Cardiac fibroblast (primary cell): ENCODE data around the gene ATP5F1E.

Experiments used
- DNase-seq, 2 donors: peaks; one replicate each; pipeline versions ENCODE4 v3.0.0 to v3.0.0-alpha.2; 2010; ENCODE audit warnings: low read depth in 2 of 2
- H3K4me3 ChIP-seq, 2 donors: replicated peaks in 1 of 2; 1 replicate in 1 of 2; 2 replicates in 1 of 2; pipeline ENCODE4 v1.5.1; 2011; ENCODE audit warnings: low read depth in 2 of 2, low read length in 2 of 2, mild to moderate bottlenecking in 2 of 2, moderate library complexity in 1 of 2
- TF ChIP-seq, protein P1 (sequence below): IDR thresholded peaks from one replicate; pipeline ENCODE4 v1.5.1; 2011; ENCODE audit warnings: low read depth, mild to moderate bottlenecking, low read length, inconsistent platforms

The ATP5F1E gene

DNA sequence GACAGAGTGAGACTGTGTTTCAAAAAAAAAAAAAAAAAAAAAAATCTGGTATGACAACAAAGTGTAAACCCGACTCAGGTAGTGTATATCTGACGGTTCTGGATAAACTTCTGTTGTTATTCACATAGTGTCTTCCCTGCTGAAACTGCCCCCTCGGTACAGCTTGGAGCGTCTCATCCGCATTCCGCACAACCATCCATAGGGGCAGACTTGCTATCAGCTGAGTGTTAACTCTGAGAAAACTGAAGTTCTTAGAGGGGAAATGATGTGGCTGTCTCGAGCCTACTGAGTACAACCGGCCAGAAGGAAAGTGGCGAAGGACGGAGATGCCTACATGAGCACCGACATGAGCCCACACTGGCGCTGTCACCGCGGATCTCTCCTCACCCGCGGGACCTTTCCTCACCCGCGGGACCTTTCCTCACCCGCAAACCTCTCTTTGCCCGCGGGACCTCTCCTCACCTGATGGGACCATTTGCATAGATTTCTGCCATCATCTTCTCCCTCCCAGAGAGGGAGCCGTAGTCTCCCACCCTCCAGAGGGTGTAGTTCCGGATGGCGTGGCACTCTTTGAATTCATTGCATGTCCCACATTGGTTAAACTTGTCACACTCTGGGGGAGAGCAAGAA is 34.9 kb downstream of the ATP5F1E start:
- TF ChIP-seq, protein P1, sequence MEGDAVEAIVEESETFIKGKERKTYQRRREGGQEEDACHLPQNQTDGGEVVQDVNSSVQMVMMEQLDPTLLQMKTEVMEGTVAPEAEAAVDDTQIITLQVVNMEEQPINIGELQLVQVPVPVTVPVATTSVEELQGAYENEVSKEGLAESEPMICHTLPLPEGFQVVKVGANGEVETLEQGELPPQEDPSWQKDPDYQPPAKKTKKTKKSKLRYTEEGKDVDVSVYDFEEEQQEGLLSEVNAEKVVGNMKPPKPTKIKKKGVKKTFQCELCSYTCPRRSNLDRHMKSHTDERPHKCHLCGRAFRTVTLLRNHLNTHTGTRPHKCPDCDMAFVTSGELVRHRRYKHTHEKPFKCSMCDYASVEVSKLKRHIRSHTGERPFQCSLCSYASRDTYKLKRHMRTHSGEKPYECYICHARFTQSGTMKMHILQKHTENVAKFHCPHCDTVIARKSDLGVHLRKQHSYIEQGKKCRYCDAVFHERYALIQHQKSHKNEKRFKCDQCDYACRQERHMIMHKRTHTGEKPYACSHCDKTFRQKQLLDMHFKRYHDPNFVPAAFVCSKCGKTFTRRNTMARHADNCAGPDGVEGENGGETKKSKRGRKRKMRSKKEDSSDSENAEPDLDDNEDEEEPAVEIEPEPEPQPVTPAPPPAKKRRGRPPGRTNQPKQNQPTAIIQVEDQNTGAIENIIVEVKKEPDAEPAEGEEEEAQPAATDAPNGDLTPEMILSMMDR = no peak
- H3K4me3 ChIP-seq = no peak overlapping the region
- DNase-seq = no peak

GRCh38 chr20:58996226-58996611 is 35.9 kb downstream of the ATP5F1E start:
- no peak for DNase-seq
- no peak overlapping the region for H3K4me3 ChIP-seq
- TF ChIP-seq, protein P1 = no peak

GRCh38 chr20:58995461-58996225 is 36.5 kb downstream of the ATP5F1E start:
- H3K4me3 ChIP-seq = no peak overlapping the region
- TF ChIP-seq, protein P1 = no peak
- DNase-seq = no peak

DNA sequence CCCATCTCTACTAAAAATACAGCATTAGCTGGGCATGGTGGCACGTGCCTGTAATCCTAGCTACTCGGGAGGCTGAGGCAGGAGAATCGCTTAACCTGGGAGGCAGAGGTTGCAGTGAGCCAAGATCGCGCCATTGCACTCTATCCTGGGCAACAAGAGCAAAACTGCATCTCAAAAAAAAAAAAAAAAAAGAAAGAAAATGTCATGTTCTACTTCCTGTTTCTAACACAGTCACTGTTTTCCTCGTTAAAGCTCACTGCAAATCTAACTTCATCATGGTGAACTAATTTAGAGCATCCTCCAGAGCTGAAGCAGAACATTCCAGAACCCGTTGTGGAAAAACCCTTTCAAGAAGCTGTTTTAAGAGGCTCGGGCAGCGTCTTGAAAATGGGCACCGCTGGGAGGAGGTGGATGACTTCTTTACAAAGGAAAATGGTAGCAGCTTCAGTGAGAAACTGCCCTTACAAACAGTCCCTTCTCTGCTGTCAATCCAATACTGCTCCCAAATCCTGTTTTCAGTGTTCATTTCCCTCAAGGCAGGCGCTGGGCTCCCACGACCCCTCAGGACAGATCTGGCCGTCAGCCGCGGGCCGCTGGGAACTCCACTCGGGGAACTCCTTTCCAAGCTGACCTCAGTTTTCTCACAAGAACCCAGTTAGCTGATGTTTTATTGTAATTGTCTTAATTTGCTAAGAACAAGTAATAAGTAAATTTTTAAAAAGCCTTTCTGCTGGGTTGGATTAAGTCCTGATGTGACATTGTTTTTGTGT is 37.6 kb downstream of the ATP5F1E start:
- no peak for DNase-seq
- H3K4me3 ChIP-seq = no peak overlapping the region
- TF ChIP-seq, protein P1 = no peak

- no peak for DNase-seq
- TF ChIP-seq, protein P1 = no peak
- H3K4me3 ChIP-seq = no peak overlapping the region
Observed at GRCh38 chr20:58993332-58994248, 38.5 kb downstream of the ATP5F1E start.

GRCh38 chr20:58992911-58993310 is 39.2 kb downstream of the ATP5F1E start:
- TF ChIP-seq, protein P1 = no peak
- DNase-seq = no peak
- H3K4me3 ChIP-seq = no peak overlapping the region
